Measurements from ENCODE around the gene CTRL.
A peak's percentile ranks its signal among the peaks of the same experiment; 100 is the strongest.

Gene CTRL

GRCh38 chr16:67892375-67892774 lies 39.3 kb downstream of the CTRL start:
- FAIRE-seq (no peak), DNase-seq (ENCODE audit: insufficient read length, low spot score) (no peak)
- TF ChIP-seq POLR2A (IDR thresholded peaks at IDR 0.05; ENCODE audit: low read depth, low read length) = no peak

GRCh38 chr16:67888331-67888730 lies 43.3 kb downstream of the CTRL start:
- DNase-seq (ENCODE audit: insufficient read length, low spot score) (no peak), FAIRE-seq (no peak)
- TF ChIP-seq POLR2A (IDR thresholded peaks at IDR 0.05; ENCODE audit: low read depth, low read length) = no peak

GRCh38 chr16:67886387-67886786 lies 45.3 kb downstream of the CTRL start:
- no peak for TF ChIP-seq POLR2A (IDR thresholded peaks at IDR 0.05; ENCODE audit: low read depth, low read length)
- DNase-seq (ENCODE audit: insufficient read length, low spot score) (no peak), FAIRE-seq (no peak)

GRCh38 chr16:67885976-67886375 lies 45.7 kb downstream of the CTRL start:
- no peak for TF ChIP-seq POLR2A (IDR thresholded peaks at IDR 0.05; ENCODE audit: low read depth, low read length)
- DNase-seq (ENCODE audit: insufficient read length, low spot score) = no peak
- no peak for FAIRE-seq

GRCh38 chr16:67885545-67885944 lies 46.1 kb downstream of the CTRL start:
- no peak for FAIRE-seq

GRCh38 chr16:67884684-67885083 lies 47.0 kb downstream of the CTRL start, which contains the start of gene NRN1L:
Gene NRN1L (plus strand): TSS chr16:67884885. CDS start chr16:67884904, 19 bp downstream.
- TF ChIP-seq POLR2A (IDR thresholded peaks at IDR 0.05; ENCODE audit: low read depth, low read length) = no peak
- FAIRE-seq (no peak), DNase-seq (ENCODE audit: insufficient read length, low spot score) (peak; percentile 59)

More at GRCh38 chr16:67885545-67885944, 46.1 kb downstream of the CTRL start:
- no peak for DNase-seq (ENCODE audit: insufficient read length, low spot score)
- TF ChIP-seq POLR2A (IDR thresholded peaks at IDR 0.05; ENCODE audit: low read depth, low read length) = no peak

- peak; percentile 49 for DNase-seq (ENCODE audit: insufficient read length, low spot score)
- TF ChIP-seq POLR2A (IDR thresholded peaks at IDR 0.05; ENCODE audit: low read depth, low read length) = no peak
- no peak for FAIRE-seq
These were observed 47.8 kb downstream of the CTRL start for GRCh38 chr16:67883872-67884261.

- FAIRE-seq = no peak
- TF ChIP-seq POLR2A (IDR thresholded peaks at IDR 0.05; ENCODE audit: low read depth, low read length) = no peak
These were observed 48.4 kb downstream of the CTRL start for GRCh38 chr16:67883146-67883871.

GRCh38 chr16:67882374-67883145 lies 49.1 kb downstream of the CTRL start:
- FAIRE-seq (no peak), DNase-seq (ENCODE audit: insufficient read length, low spot score) (no peak)
- no peak for TF ChIP-seq POLR2A (IDR thresholded peaks at IDR 0.05; ENCODE audit: low read depth, low read length)

More at GRCh38 chr16:67883146-67883871, 48.4 kb downstream of the CTRL start:
- no peak for DNase-seq (ENCODE audit: insufficient read length, low spot score)

GRCh38 chr16:67881621-67882161 lies 50.0 kb downstream of the CTRL start:
- FAIRE-seq (no peak), DNase-seq (ENCODE audit: insufficient read length, low spot score) (no peak)
- TF ChIP-seq POLR2A (IDR thresholded peaks at IDR 0.05; ENCODE audit: low read depth, low read length) = no peak

- no peak for TF ChIP-seq POLR2A (IDR thresholded peaks at IDR 0.05; ENCODE audit: low read depth, low read length)
- DNase-seq (ENCODE audit: insufficient read length, low spot score) (no peak), FAIRE-seq (no peak)
These were observed 51.1 kb downstream of the CTRL start for GRCh38 chr16:67880584-67880983.

GRCh38 chr16:67879936-67880335 lies 51.7 kb downstream of the CTRL start:
- TF ChIP-seq POLR2A (IDR thresholded peaks at IDR 0.05; ENCODE audit: low read depth, low read length) = no peak
- DNase-seq (ENCODE audit: insufficient read length, low spot score) = no peak
- no peak for FAIRE-seq

All from H54 (cell line).